ENCODE data around the gene TSPAN11.

The TSPAN11 gene

DNA sequence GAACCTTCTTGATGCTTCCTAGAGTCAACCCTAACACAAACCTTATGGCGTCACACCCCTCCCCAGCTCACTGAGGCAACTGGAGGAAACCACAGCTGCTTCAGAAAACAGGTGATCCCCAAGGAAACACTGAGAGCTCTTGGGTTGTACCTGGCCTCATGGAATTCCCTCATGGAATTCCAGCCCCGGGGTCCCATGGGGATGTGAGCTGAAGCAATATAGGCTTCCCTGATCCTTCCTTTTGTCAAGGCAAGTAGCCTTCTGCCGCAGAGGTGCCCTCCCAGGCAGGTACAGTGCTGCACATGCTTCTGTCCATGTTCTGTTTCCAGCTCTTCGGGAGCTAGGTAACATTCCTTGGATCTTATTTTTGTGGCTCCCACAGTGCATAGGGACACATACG is 47.3 kb downstream of the TSPAN11 start:
- H3K4me1 ChIP-seq (ENCODE audit: control extremely low read depth in 1 of 4, control insufficient read depth in 4 of 4, insufficient read depth in 4 of 4, low read length in 3 of 4) = no peaks in the 10 kb centered on the region
- H3K4me3 ChIP-seq (ENCODE audit: control insufficient read depth in 1 of 7, extremely low read depth in 1 of 7, insufficient read depth in 4 of 7, low read depth in 2 of 7, low read length in 6 of 7) = no peak overlapping the region
- no peaks in the 10 kb centered on the region for H3K36me3 ChIP-seq (ENCODE audit: control insufficient read depth in 4 of 4, insufficient read depth in 4 of 4, low read length in 3 of 4)
- DNase-seq = no peak
- H3K9me3 ChIP-seq (ENCODE audit: control extremely low read depth in 1 of 5, control insufficient read depth in 4 of 5, insufficient read depth in 2 of 5, low read depth in 1 of 5, low read length in 4 of 5) = no peaks in the 10 kb centered on the region
- POLR2A ChIA-PET = no interaction called here
- CTCF ChIA-PET = interaction anchor here (1.4 to 1.5 kb wide), 2 partner anchors 11 to 13 kb away, joined by 5 to 6 read pairs; no protein-coding TSS in a partner anchor
- peaks cover 0 to 34% (median 7%) of the 10 kb centered on the region in 5 experiments for H3K27me3 ChIP-seq (replicated peaks in 2 of 5; ENCODE audit: control insufficient read depth in 4 of 5, insufficient read depth in 5 of 5, low read length in 4 of 5)
- no peak overlapping the region for H3K27ac ChIP-seq (ENCODE audit: insufficient read depth in 1 of 2, low read depth in 1 of 2, low read length in 2 of 2, poor library complexity in 1 of 2, severe bottlenecking in 2 of 2)
- 96% methylated on average over 5 of the region's 5 CpGs for WGBS (ENCODE audit: insufficient coverage)

GRCh38 chr12:30974746-30975500 is 48.4 kb downstream of the TSPAN11 start:
- Histone ChIP-seq H3K9me3 (ENCODE audit: control extremely low read depth in 1 of 5, control insufficient read depth in 4 of 5, insufficient read depth in 2 of 5, low read depth in 1 of 5, low read length in 4 of 5) (no peaks in the 10 kb centered on the region), H3K27me3 (replicated peaks in 2 of 5; ENCODE audit: control insufficient read depth in 4 of 5, insufficient read depth in 5 of 5, low read length in 4 of 5) (peaks cover 0 to 31% (median 3%) of the 10 kb centered on the region in 5 experiments), H3K36me3 (ENCODE audit: control insufficient read depth in 4 of 4, insufficient read depth in 4 of 4, low read length in 3 of 4) (no peaks in the 10 kb centered on the region), H3K27ac (ENCODE audit: insufficient read depth in 1 of 2, low read depth in 1 of 2, low read length in 2 of 2, poor library complexity in 1 of 2, severe bottlenecking in 2 of 2) (no peak overlapping the region), H3K4me3 (ENCODE audit: control insufficient read depth in 1 of 7, extremely low read depth in 1 of 7, insufficient read depth in 4 of 7, low read depth in 2 of 7, low read length in 6 of 7) (no peak overlapping the region), H3K4me1 (ENCODE audit: control extremely low read depth in 1 of 4, control insufficient read depth in 4 of 4, insufficient read depth in 4 of 4, low read length in 3 of 4) (no peaks in the 10 kb centered on the region)
- ChIA-PET POLR2A (no interaction called here), CTCF (interaction anchor here (1.4 kb wide), 1 partner anchor 9 kb away, joined by 5 read pairs; no protein-coding TSS in a partner anchor)
- 91% methylated on average over 20 of the region's 20 CpGs for WGBS (ENCODE audit: insufficient coverage)
- DNase-seq = no peak

DNA sequence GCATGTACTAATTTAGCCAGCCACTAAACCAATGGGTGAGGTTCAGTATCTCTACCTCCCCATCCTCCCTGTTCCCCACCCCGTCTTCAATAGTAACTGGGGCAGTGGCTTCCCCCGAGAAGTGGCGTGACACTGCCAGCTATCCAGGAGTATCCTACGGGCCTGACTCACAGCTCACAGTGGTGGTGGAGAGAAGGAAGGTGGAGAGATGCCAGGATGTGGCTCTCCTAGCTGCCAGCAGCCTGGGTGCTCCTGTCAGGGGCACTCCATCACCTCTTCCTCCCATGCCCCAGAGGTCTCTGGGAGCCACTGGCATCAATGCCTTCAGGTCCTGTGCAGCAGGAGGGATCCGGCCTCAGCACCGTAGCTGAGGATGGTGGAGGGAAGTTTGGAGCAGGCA is 49.0 kb downstream of the TSPAN11 start:
- ChIA-PET CTCF (interaction anchor here (1.1 kb wide), 1 partner anchor 11 kb away, joined by 5 read pairs; no protein-coding TSS in a partner anchor), POLR2A (no interaction called here)
- H3K27ac ChIP-seq (ENCODE audit: insufficient read depth in 1 of 2, low read depth in 1 of 2, low read length in 2 of 2, poor library complexity in 1 of 2, severe bottlenecking in 2 of 2) = no peak overlapping the region
- H3K4me3 ChIP-seq (ENCODE audit: control insufficient read depth in 1 of 7, extremely low read depth in 1 of 7, insufficient read depth in 4 of 7, low read depth in 2 of 7, low read length in 6 of 7) = no peak overlapping the region
- 80% methylated on average over 3 of the region's 6 CpGs for WGBS (ENCODE audit: insufficient coverage)
- DNase-seq = no peak
- H3K4me1 ChIP-seq (ENCODE audit: control extremely low read depth in 1 of 4, control insufficient read depth in 4 of 4, insufficient read depth in 4 of 4, low read length in 3 of 4) = no peaks in the 10 kb centered on the region
- H3K36me3 ChIP-seq (ENCODE audit: control insufficient read depth in 4 of 4, insufficient read depth in 4 of 4, low read length in 3 of 4) = no peaks in the 10 kb centered on the region
- H3K27me3 ChIP-seq (replicated peaks in 2 of 5; ENCODE audit: control insufficient read depth in 4 of 5, insufficient read depth in 5 of 5, low read length in 4 of 5) = peaks cover 0 to 25% (median 3%) of the 10 kb centered on the region in 5 experiments
- no peaks in the 10 kb centered on the region for H3K9me3 ChIP-seq (ENCODE audit: control extremely low read depth in 1 of 5, control insufficient read depth in 4 of 5, insufficient read depth in 2 of 5, low read depth in 1 of 5, low read length in 4 of 5)

DNA sequence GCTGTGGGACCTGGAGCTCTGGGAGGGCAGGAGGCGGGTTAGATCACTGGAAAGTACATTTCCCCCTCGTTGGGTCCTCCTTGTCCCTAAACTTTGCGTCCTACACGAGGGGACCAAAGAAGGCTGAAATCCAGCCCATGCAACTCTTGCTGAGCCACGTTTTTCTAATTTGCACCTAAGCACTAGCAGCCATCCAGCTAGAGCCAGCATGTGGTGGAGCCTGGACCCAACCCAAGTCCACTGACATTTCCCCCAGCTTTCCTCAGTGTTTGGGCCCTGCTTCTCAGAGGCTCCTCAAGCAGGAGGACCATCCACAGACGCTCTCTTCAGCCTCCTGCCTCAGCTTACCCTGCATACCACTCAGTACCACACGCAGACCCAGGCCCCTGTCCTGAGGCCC is 49.7 kb downstream of the TSPAN11 start:
- DNase-seq = no peak
- WGBS (ENCODE audit: insufficient coverage) = 86% methylated on average over 7 of the region's 7 CpGs

GRCh38 chr12:30977124-30977523 is 50.6 kb downstream of the TSPAN11 start:
- 83% methylated on average over 11 of the region's 11 CpGs for WGBS (ENCODE audit: insufficient coverage)
- ChIA-PET CTCF (interaction anchor here (1.1 kb wide), 1 partner anchor 16 kb away, joined by 3 read pairs; no protein-coding TSS in a partner anchor), POLR2A (no interaction called here)
- Histone ChIP-seq H3K4me3 (ENCODE audit: control insufficient read depth in 1 of 7, extremely low read depth in 1 of 7, insufficient read depth in 4 of 7, low read depth in 2 of 7, low read length in 6 of 7) (no peak overlapping the region), H3K27me3 (replicated peaks in 2 of 5; ENCODE audit: control insufficient read depth in 4 of 5, insufficient read depth in 5 of 5, low read length in 4 of 5) (peaks cover 0 to 24% (median 2%) of the 10 kb centered on the region in 5 experiments), H3K9me3 (ENCODE audit: control extremely low read depth in 1 of 5, control insufficient read depth in 4 of 5, insufficient read depth in 2 of 5, low read depth in 1 of 5, low read length in 4 of 5) (no peaks in the 10 kb centered on the region), H3K36me3 (ENCODE audit: control insufficient read depth in 4 of 4, insufficient read depth in 4 of 4, low read length in 3 of 4) (no peaks in the 10 kb centered on the region), H3K4me1 (ENCODE audit: control extremely low read depth in 1 of 4, control insufficient read depth in 4 of 4, insufficient read depth in 4 of 4, low read length in 3 of 4) (no peaks in the 10 kb centered on the region), H3K27ac (ENCODE audit: insufficient read depth in 1 of 2, low read depth in 1 of 2, low read length in 2 of 2, poor library complexity in 1 of 2, severe bottlenecking in 2 of 2) (no peak overlapping the region)
- no peak for DNase-seq

More for the DNA sequence above, 49.7 kb downstream of the TSPAN11 start:
- ChIA-PET POLR2A (no interaction called here), CTCF (interaction anchor here (1.1 kb wide), 1 partner anchor 10 kb away, joined by 5 read pairs; no protein-coding TSS in a partner anchor)
- Histone ChIP-seq H3K4me3 (ENCODE audit: control insufficient read depth in 1 of 7, extremely low read depth in 1 of 7, insufficient read depth in 4 of 7, low read depth in 2 of 7, low read length in 6 of 7) (no peak overlapping the region), H3K4me1 (ENCODE audit: control extremely low read depth in 1 of 4, control insufficient read depth in 4 of 4, insufficient read depth in 4 of 4, low read length in 3 of 4) (no peaks in the 10 kb centered on the region), H3K9me3 (ENCODE audit: control extremely low read depth in 1 of 5, control insufficient read depth in 4 of 5, insufficient read depth in 2 of 5, low read depth in 1 of 5, low read length in 4 of 5) (no peaks in the 10 kb centered on the region), H3K36me3 (ENCODE audit: control insufficient read depth in 4 of 4, insufficient read depth in 4 of 4, low read length in 3 of 4) (no peaks in the 10 kb centered on the region), H3K27ac (ENCODE audit: insufficient read depth in 1 of 2, low read depth in 1 of 2, low read length in 2 of 2, poor library complexity in 1 of 2, severe bottlenecking in 2 of 2) (no peak overlapping the region), H3K27me3 (replicated peaks in 2 of 5; ENCODE audit: control insufficient read depth in 4 of 5, insufficient read depth in 5 of 5, low read length in 4 of 5) (peaks cover 0 to 25% (median 3%) of the 10 kb centered on the region in 5 experiments)

GRCh38 chr12:30977537-30978349 is 51.2 kb downstream of the TSPAN11 start:
- peaks cover 0 to 18% (median 0%) of the 10 kb centered on the region in 5 experiments for H3K27me3 ChIP-seq (replicated peaks in 2 of 5; ENCODE audit: control insufficient read depth in 4 of 5, insufficient read depth in 5 of 5, low read length in 4 of 5)
- DNase-seq = no peak
- no peak overlapping the region for H3K27ac ChIP-seq (ENCODE audit: insufficient read depth in 1 of 2, low read depth in 1 of 2, low read length in 2 of 2, poor library complexity in 1 of 2, severe bottlenecking in 2 of 2)
- H3K4me1 ChIP-seq (ENCODE audit: control extremely low read depth in 1 of 4, control insufficient read depth in 4 of 4, insufficient read depth in 4 of 4, low read length in 3 of 4) = no peaks in the 10 kb centered on the region
- H3K36me3 ChIP-seq (ENCODE audit: control insufficient read depth in 4 of 4, insufficient read depth in 4 of 4, low read length in 3 of 4) = no peaks in the 10 kb centered on the region
- H3K4me3 ChIP-seq (ENCODE audit: control insufficient read depth in 1 of 7, extremely low read depth in 1 of 7, insufficient read depth in 4 of 7, low read depth in 2 of 7, low read length in 6 of 7) = no peak overlapping the region
- WGBS (ENCODE audit: insufficient coverage) = 100% methylated on average over 3 of the region's 7 CpGs
- CTCF ChIA-PET = interaction anchor here (1.1 kb wide), 1 partner anchor 17 kb away, joined by 3 read pairs; no protein-coding TSS in a partner anchor
- POLR2A ChIA-PET = no interaction called here
- H3K9me3 ChIP-seq (ENCODE audit: control extremely low read depth in 1 of 5, control insufficient read depth in 4 of 5, insufficient read depth in 2 of 5, low read depth in 1 of 5, low read length in 4 of 5) = no peaks in the 10 kb centered on the region
